Vagina (tissue), 2 donors: Measurements from ENCODE around the gene C10orf95.

Experiments
- POLR2A ChIP-seq, 2 donors: fragments of 450-650 bp; IDR thresholded peaks; one replicate each; pipeline ENCODE4 v1.6.1; 2017; ENCODE audit warnings: antibody characterized with exemption in 2 of 2, mild to moderate bottlenecking in 2 of 2, moderate library complexity in 2 of 2
- POLR2AphosphoS5 ChIP-seq, 2 donors: sonication (generic); formaldehyde crosslinking; IDR thresholded peaks; one replicate each; pipeline ENCODE4 v1.9.0; 2017; ENCODE audit warnings: antibody characterized with exemption in 2 of 2, mild to moderate bottlenecking in 2 of 2, low read depth in 1 of 2; ENCODE audit not compliant: insufficient read depth in 1 of 2
- TF ChIP-seq, protein P1 (sequence below), 3 experiments: fragments of 450-650 bp in 2 of 3; fragments of 200-600 bp in 1 of 3; sonication (generic) in 1 of 3; IDR thresholded peaks; one replicate each; pipeline ENCODE4 v1.5.1; 2017 to 2019; ENCODE audit warnings: antibody characterized with exemption in 3 of 3, mild to moderate bottlenecking in 2 of 3, moderate library complexity in 2 of 3

DNA sequence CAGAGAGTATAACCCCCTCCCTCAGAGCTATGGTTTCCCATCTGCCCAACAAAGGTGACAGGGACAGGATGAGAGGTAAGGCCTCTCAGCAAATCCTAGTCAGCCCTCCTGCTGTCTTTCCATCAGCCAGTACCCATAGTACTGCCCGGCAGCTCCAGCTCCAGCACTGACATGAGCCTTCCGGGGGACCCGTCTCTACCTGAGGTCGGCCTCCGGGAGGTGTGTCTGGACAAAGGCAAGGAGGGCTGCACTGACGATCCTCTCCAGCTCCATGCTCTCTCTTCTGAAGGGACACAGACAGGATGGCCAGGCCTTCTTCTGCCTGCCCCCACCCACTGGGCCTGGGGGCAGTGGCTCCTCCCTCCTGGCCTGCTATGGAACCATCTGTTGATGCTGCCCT is 26.4 kb downstream of the C10orf95 start:
- TF ChIP-seq, protein P1, sequence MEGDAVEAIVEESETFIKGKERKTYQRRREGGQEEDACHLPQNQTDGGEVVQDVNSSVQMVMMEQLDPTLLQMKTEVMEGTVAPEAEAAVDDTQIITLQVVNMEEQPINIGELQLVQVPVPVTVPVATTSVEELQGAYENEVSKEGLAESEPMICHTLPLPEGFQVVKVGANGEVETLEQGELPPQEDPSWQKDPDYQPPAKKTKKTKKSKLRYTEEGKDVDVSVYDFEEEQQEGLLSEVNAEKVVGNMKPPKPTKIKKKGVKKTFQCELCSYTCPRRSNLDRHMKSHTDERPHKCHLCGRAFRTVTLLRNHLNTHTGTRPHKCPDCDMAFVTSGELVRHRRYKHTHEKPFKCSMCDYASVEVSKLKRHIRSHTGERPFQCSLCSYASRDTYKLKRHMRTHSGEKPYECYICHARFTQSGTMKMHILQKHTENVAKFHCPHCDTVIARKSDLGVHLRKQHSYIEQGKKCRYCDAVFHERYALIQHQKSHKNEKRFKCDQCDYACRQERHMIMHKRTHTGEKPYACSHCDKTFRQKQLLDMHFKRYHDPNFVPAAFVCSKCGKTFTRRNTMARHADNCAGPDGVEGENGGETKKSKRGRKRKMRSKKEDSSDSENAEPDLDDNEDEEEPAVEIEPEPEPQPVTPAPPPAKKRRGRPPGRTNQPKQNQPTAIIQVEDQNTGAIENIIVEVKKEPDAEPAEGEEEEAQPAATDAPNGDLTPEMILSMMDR (IDR thresholded peaks at IDR 0.05), result no peak
- TF ChIP-seq POLR2A (IDR thresholded peaks at IDR 0.05) (no peak), POLR2AphosphoS5 (IDR thresholded peaks at IDR 0.05; ENCODE audit: insufficient read depth in 1 of 2, low read depth in 1 of 2) (no peak)
